NCI-H1105 treated with DMSO at 0.1 percent for 48 hours (cell line): ENCODE measurements around the gene PLXDC1.
"Not testable (repeated sequence)": the region's sequence is repeated elsewhere in the genome, so short reads cannot be mapped to it uniquely, and the experiment has no call there.

ENCODE experiments used
- DNase-seq: peaks from one replicate; lab custom pipeline; 2025; lab: John Stamatoyannopoulos, UW

Gene PLXDC1

GRCh38 chr17:39125143-39125875 lies 26.1 kb downstream of the PLXDC1 start:
- DNase-seq = no peak

GRCh38 chr17:39123627-39124026 lies 27.8 kb downstream of the PLXDC1 start:
- no peak for DNase-seq

DNA sequence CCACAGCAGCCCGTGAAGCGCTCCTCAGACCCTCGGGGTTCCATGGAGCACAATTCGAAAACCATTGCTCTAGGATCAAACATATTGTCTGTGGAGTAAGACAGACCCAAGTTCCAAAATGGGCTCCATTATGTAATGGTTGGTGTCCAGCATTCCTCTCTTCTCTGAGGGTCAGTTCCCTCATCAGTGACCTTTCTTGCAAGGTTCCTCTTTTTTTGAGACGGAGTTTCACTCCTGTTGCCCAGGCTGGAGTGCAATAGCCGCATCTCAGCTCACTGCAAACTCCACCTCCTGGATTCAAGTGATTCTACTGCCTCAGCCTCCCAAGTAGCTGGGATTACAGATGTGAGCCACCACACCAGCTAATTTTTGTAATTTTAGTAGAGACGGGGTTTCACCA lies 28.4 kb downstream of the PLXDC1 start:
- DNase-seq = no peak

DNA sequence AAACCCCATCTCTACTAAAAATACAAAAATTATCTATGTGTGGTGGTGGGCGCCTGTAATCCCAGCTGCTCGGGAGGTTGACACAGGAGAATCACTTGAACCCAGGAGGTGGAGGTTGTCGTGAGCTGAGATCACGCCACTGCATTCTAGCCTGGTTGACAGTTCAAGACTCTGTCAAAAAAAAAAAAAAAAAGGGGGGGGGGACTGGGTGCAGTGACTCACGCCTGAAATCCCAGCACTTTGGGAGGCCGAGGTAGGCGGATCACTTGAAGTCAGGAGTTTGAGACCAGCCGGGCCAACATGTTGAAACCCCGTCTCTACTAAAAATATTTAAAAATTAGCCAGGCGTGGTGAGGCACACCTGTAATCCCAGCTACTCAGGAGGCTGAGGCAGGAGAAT lies 29.5 kb downstream of the PLXDC1 start:
- DNase-seq = not testable (repeated sequence)

DNA sequence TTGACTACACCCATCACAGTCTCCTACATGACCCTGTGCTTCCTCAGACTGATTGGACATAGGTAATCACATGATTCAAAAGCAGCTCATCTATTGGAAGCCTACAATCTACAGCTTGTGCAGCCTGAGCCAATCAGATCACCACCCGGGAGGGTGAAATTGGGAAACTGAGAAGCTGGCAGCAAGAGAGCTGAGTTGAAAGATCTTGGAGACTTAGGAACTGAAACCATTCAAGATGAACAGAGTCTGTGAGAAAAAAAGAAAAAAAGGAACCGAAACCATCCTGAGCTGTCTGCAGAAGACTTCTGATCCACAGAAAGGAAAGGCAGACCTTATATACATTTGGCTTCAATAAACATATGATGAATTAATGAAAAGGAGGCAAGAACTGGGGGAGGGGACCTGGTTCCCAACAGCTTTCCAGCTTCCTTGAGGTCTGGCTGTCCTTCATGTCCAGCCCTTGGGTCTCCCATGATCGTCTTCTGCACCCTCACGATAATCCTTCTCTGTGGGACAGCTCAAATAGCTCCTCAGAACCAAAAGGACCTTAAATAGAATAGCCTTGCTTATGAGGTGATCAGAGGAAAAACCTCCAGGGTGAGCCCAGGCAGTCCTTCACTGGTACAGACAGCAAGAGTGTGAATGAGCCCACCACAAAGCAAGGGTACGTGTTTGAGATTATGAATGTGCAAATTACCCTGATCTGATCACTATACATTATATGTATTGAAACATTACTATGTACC lies 32.6 kb downstream of the PLXDC1 start:
- no peak for DNase-seq

- no peak for DNase-seq
These were observed 35.2 kb downstream of the PLXDC1 start for GRCh38 chr17:39116224-39116623.

GRCh38 chr17:39115135-39115534 lies 36.3 kb downstream of the PLXDC1 start:
- no peak for DNase-seq

- no peak for DNase-seq
These were observed 36.7 kb downstream of the PLXDC1 start for GRCh38 chr17:39114723-39115122.

DNA sequence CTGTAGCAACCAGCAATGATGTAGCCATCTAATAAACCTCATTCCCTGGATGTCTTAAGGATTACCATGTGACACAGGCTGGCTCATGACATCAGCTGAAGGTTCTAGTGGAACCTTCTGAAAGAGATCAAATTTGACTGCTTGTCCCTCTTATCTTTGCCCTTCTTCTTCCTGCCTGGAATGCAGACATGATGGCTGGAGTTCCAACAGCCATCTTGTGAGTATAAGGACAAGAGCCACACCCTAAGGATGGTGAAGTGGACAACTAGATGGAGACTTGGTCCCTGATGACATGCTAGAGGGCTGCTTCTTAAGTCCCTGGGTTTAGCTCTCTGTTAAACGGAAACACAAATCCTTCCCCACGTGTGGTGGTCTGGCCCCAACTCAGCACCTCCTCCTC lies 37.6 kb downstream of the PLXDC1 start:
- no peak for DNase-seq

- peak; percentile 7 for DNase-seq
These were observed 40.9 kb downstream of the PLXDC1 start for GRCh38 chr17:39110435-39111136.

GRCh38 chr17:39108461-39109375 lies 42.7 kb downstream of the PLXDC1 start:
- no peak for DNase-seq

DNA sequence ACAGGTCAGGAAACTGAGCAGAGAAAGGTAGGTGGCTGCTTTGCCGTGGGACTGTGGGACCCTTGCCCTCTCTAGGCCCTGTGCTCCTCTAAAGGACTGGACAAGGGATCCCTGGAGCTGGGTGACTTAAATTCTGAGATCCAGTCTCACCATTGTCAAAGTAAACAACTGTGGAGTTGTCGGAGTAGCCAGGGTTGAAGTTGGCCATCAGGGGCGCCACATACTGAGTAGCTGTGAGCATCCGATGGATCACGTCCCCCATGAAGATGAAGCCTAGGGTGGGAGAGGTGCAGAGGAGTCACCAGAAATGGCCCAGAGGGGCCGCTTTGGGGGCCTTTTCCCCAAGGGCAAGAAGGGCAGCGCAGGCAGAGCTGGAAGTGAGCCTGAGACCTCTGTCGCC lies 43.5 kb downstream of the PLXDC1 start:
- no peak for DNase-seq

DNA sequence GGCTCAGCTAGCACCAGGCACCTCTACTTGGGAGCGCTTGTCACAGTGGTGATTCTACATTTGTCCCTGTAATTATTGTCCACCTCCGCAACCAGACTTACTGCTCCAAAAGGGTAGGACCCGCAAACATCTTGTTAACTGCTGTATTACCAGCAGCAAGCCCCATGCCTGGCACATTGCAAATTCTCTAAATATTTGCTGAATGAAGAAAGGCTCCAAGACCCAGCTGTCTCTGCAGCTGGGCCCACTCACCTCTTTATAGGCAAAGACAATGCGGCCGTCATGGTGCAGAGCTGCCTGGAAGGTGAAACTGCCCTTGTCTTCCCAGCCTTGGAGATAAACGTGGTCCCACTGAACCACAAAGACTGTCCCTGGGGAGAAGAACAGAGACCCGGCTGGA lies 44.3 kb downstream of the PLXDC1 start:
- DNase-seq = no peak

- DNase-seq = no peak
These were observed 45.7 kb downstream of the PLXDC1 start for GRCh38 chr17:39105705-39106104.

DNA sequence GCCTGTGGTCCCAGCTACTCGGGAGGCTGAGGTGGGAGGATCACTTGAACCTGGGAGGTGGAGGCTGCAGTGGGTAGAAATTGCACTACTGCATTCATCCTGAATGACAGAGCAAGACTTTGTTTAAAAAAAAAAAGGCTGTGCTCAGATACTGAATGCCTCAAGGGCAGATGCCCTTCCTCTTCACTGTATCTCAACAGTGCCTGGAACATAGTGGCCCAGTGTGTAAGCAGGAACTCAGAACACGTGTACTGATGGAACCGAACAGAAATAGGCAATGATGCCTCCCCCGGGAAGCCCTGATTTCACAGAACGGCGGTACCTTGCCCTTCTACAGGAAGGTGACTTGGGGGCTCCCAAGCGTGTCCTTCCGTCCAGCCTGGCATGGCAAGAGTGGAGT lies 46.8 kb downstream of the PLXDC1 start:
- no peak for DNase-seq

GRCh38 chr17:39104046-39104445 lies 47.4 kb downstream of the PLXDC1 start:
- DNase-seq = no peak

DNA sequence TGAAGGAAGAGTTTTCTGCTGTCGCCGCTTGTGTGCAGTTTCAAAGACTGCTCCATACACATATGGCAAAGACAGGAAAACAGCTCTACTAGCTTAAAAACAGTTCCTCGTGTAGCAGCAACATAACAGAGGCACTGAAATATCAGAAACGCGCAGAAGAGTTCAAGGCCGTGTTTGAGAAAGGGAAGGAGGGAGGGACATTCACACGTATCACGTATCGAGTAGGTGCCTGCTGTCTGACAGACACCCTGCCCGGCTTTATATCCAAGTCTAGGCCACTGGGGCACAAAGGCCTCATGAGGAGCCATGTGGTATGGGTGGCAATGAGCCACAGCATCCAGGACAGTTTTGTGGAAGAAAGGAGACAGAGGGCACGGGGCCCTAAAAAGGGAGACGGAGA lies 50.3 kb downstream of the PLXDC1 start:
- no peak for DNase-seq

DNA sequence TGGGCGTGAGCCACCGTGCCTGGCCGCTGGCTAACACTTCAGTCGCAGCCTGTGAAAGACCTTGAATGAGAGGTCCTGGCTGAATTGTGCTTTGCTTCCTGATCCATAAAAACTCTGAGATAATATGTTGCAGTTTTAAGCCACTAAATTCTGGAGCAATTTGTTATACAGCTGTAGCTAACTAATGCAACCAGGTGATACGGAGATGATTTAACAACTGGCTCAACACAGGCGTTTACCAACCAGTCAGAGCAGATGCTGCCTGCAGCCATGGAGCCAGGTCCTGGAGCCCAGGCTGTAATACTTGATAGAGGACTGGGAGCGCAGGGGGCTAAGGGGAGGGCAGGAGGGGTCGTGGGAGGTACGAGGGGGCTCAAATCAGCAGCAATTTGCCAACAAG lies 50.9 kb downstream of the PLXDC1 start:
- DNase-seq = no peak

- no peak for DNase-seq
These were observed 51.7 kb downstream of the PLXDC1 start for GRCh38 chr17:39099663-39100286.

DNA sequence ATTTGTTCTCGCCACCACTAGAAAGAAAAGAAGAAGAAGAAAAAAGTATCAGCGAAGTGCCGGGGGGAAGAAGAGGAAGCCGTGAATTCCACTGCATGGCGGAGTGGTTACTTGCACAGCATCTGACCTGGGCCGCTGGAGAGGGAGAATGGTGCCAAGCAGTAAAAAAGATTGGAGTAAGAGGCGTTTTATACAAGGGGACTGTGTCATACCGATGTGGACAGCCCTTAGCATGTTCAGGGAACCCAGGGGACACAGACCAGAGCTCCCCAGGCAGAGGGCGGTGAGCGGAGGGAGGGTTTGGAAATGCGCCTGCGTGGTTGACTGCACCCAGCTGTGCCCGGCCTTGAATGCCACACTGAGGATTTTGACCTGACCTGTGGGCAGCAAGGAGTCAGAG lies 52.8 kb downstream of the PLXDC1 start:
- no peak for DNase-seq

DNA sequence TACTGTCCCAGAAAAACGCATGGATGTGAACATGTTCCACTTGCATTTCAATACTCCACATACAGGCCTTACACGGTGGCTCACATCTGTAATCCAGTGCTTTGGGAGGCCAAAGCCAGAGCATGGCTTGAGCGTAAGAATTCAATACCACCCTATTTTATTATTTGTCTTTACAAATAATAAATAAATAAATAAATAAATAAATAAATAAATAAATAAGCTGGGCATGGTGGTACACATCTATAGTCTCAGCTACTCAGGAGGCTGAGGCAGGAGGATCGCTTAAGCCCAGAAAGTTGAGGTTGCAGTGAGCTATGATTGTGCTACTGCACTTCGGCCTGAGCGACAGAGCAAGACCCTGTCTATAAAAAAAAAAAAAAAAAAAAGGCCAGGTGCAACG lies 53.9 kb downstream of the PLXDC1 start:
- no peak for DNase-seq

- no peak for DNase-seq
These were observed 54.3 kb downstream of the PLXDC1 start for GRCh38 chr17:39097150-39097519.
